H7 (cell line): ENCODE data around the gene FEM1B. TPM values are rescaled to one million over a fixed set of nuclear protein-coding genes. Genes with fewer than 3 reads are reported as not detected.

Experiments used
- DNase-seq: peaks from one replicate; pipeline ENCODE4 v3.0.0; 2012
- H3K27me3 ChIP-seq: 2 replicates; pipeline ENCODE4 v1.6.0; 2011; ENCODE audit warnings: mild to moderate bottlenecking, low read length; ENCODE audit not compliant: control insufficient read depth, insufficient read depth
- H3K36me3 ChIP-seq: replicated peaks from 2 replicates; pipeline ENCODE4 v1.5.1; 2011; ENCODE audit warnings: low read length; ENCODE audit not compliant: control insufficient read depth, insufficient read depth
- H3K4me3 ChIP-seq: 2 replicates; pipeline ENCODE4 v1.5.1; 2011; ENCODE audit warnings: low read depth, mild to moderate bottlenecking, control low read depth, low read length, moderate library complexity; ENCODE audit not compliant: insufficient read depth
- total RNA-seq: library from RNA; depleted of rRNA; stranded (reverse); fragments of >200 nt; shearing (Covaris generic); gene quantifications from 2 replicates; pipeline ENCODE4 v1.2.3, GENCODE V29; 2014

The FEM1B gene
- total RNA-seq, 1 experiment from 2014 or later, result 78.4 TPM

DNA sequence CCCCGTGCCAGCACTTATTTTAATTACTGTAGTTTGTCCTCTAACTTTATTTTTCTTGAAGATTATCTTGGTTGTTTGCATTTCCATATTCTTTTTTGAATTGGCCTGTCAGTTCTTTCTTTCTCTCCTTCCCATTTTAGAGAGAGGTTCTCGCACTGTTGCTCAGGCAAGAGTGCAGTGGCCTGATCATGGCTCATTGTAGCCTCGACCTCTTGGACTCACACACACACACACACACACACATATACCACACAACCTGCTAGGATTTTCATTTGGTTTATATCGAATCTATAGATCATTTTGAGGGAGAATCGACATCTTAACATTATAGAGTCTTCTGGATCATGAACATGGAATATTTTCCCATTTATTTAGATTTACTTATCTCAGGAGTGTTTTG lies 8.7 kb downstream of the FEM1B start:
- H3K27me3 ChIP-seq, result no peaks in the 10 kb centered on the region
- H3K4me3 ChIP-seq, result no peak overlapping the region
- H3K36me3 ChIP-seq, result peaks cover 15% of the 10 kb centered on the region
- no peak for DNase-seq

DNA sequence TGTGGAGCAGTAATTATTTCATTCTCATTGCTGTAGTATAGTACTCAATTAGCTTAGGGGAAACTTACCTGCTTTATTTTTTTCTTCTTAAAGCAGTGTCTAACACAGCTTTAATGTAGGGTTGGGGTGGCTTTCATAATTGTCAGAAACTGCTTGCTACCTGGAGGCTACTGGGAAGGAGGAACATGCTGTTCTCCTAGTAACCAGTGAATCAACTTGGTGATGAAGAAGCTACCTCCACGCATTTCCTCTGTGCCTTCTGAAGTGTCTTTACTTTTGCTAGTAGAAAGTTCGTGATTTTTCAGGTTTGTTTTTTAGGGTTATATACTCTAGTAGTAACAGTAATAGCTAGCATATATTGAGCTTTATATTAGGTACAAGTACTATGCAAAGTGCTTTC lies 11.5 kb downstream of the FEM1B start:
- no peak overlapping the region for H3K4me3 ChIP-seq

DNA sequence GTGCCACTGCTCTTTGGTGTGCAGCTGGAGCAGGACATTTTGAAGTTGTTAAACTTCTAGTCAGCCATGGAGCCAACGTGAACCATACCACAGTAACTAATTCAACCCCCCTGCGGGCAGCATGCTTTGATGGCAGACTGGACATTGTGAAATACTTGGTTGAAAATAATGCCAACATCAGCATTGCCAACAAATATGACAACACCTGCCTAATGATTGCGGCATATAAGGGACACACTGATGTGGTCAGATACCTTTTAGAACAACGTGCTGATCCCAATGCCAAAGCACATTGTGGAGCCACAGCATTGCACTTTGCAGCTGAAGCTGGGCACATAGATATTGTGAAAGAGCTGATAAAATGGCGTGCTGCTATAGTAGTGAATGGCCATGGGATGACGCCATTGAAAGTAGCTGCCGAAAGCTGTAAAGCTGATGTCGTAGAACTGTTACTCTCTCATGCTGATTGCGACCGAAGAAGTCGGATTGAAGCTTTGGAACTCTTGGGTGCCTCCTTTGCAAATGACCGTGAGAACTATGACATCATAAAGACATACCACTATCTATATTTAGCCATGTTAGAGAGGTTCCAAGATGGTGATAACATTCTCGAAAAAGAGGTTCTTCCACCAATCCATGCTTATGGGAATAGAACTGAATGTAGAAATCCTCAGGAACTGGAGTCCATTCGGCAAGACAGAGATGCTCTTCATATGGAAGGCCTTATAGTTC lies 12.2 kb downstream of the FEM1B start:
- no peak for DNase-seq
- Histone ChIP-seq H3K36me3 (peaks cover 11% of the 10 kb centered on the region), H3K4me3 (no peak overlapping the region), H3K27me3 (no peaks in the 10 kb centered on the region)

More for the DNA sequence above, 11.5 kb downstream of the FEM1B start:
- DNase-seq, result no peak
- peaks cover 15% of the 10 kb centered on the region for H3K36me3 ChIP-seq
- H3K27me3 ChIP-seq, result no peaks in the 10 kb centered on the region

DNA sequence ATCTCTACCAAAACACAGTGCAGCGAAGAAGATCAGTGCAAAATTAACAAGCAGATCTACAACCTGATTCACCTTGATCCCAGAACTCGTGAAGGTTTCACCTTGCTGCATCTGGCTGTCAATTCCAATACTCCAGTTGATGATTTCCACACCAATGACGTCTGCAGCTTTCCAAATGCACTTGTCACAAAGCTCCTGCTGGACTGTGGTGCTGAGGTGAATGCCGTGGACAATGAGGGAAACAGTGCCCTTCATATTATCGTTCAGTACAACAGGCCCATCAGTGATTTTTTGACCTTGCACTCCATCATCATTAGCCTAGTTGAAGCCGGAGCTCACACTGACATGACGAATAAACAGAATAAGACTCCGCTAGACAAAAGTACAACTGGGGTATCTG lies 13.2 kb downstream of the FEM1B start:
- Histone ChIP-seq H3K4me3 (no peak overlapping the region), H3K36me3 (peaks cover 10% of the 10 kb centered on the region)
- DNase-seq, result no peak

GRCh38 chr15:68292157-68292781 lies 14.7 kb downstream of the FEM1B start:
- DNase-seq, result no peak
- Histone ChIP-seq H3K27me3 (no peaks in the 10 kb centered on the region), H3K4me3 (no peak overlapping the region), H3K36me3 (peaks cover 10% of the 10 kb centered on the region)

More for the DNA sequence above, 13.2 kb downstream of the FEM1B start:
- no peaks in the 10 kb centered on the region for H3K27me3 ChIP-seq

DNA sequence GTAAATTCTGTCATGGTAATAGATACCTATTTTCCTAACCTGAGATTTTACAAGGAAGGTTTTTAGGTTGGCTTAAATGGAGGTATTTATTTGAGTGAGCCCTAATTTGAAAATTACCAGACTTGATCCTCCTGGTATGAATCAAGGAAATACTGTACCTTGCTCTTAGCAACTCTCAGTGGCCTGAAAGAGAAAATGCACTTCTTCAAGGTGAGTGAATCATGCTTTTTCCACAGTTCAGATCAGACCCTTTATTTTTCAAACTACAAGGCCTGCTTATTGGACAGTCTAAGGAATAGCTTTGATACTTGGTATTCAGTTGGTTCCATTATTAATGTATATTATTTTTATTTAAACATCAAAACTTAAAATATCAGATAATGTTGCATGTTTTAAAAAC lies 15.4 kb downstream of the FEM1B start:
- no peaks in the 10 kb centered on the region for H3K27me3 ChIP-seq
- DNase-seq, result no peak
- H3K4me3 ChIP-seq, result no peak overlapping the region
- H3K36me3 ChIP-seq, result peaks cover 10% of the 10 kb centered on the region

GRCh38 chr15:68295014-68295805 lies 17.7 kb downstream of the FEM1B start:
- no peak for DNase-seq
- Histone ChIP-seq H3K4me3 (no peak overlapping the region), H3K27me3 (no peaks in the 10 kb centered on the region), H3K36me3 (peaks cover 5% of the 10 kb centered on the region)

DNA sequence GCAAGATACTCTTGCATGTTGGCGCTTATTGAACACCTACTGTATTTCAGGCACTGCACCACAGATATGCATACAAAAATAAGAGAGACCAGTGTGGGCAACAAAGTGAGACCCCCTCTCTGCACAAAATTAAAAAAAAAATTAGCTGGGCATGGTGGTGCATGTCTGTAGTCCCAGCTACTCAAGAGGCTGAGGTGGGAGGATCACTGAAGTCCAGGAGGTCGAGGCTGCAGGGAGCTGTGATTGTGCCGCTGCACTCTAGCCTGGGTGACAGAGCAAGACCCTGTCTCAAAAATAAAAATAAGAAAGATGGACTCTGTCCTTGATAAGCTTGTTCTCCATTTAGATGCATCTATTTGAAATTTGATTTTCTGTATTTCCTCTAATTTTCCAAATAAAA lies 20.8 kb downstream of the FEM1B start:
- DNase-seq, result no peak
- Histone ChIP-seq H3K36me3 (no peaks in the 10 kb centered on the region; the same call in 1 of the 2 replicates), H3K27me3 (no peaks in the 10 kb centered on the region)

DNA sequence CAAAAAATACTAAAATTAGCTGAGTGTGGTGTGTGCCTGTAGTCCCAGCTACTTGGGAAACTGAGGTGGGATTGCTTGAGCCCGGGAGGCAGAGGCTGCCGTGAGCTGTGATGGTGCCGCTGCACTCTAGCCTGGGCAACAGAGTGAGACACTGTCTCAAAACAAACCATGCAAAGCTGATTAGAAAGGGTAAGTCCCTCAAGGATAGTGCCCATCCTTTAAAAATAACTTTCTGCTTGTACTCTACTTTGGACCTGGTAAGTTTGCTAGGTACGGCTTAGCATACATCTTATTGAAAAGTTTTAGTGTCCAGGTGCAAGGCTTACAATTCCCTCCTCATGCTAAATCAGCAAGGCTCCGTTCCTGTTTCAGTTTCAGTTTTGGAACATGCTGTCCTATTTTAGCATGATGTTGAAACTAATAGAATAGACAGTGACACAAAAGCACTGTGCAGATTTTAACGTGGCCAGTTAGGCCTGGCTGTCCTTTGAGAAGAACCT lies 21.4 kb downstream of the FEM1B start:
- no peak overlapping the region for H3K4me3 ChIP-seq
- DNase-seq, result no peak

More for the DNA sequence above, 20.8 kb downstream of the FEM1B start:
- no peak overlapping the region for H3K4me3 ChIP-seq

DNA sequence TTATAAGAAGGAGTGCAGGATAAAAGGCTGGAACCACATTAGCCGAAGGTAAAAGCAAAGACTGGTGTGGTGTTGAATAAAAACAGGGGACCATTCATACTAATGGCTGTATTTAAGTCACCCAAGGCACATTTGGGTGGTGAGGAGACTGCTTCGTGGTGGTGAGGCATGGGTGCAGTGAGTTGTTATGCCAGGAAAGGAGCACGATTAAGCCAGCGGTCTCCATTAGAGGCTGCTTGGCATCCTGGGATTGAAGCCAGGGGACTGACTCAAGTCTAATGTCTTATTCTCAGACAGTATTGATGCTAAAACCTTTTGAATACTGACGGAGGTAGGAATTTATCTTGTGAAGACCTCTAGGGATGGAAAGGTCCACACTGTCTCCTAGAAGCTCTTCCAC lies 21.9 kb downstream of the FEM1B start:
- no peak for DNase-seq
- no peak overlapping the region for H3K4me3 ChIP-seq
- no peaks in the 10 kb centered on the region for H3K27me3 ChIP-seq
- no peaks in the 10 kb centered on the region; the same call in 1 of the 2 replicates for H3K36me3 ChIP-seq

More for the DNA sequence above, 21.4 kb downstream of the FEM1B start:
- Histone ChIP-seq H3K36me3 (no peaks in the 10 kb centered on the region; the same call in 1 of the 2 replicates), H3K27me3 (no peaks in the 10 kb centered on the region)

DNA sequence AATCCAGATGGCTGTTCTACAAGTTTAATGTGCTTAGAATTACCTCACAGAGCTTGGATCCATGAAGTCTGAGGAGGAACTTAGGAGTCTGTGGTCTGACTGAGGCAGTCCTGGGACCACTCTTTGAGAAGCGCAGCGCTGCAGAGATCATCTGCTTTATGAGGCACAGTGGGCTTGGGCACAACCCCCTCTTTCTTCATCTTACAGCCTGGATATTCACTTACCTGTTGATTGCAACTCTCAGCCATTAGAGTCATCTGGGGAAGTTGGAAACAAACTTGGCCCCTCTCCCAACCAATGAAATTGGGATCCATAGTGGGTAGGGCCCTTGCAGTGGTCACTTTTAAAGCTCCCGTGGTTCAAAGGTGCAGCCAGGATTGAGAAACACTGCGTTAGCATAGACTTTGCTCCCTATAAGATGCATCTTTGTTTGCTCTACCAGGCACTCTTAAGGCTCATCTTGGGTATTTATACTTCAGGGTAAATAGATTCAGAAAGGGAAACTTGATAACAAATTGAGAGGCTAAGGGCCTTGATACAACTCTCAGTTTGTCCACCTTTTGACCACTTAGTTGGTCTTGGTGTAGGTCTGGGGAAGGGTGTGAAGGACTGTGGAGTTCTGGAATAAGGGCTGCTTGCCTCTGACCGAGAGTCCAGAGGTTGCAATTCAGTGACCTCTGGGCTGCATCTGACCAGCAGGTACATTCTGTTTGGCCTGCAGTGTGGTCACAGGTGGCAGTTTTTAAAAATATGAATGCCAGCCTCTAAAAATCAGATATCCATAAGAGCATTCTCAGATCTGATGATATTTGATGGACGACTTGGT lies 22.8 kb downstream of the FEM1B start:
- Histone ChIP-seq H3K36me3 (no peaks in the 10 kb centered on the region; the same call in 1 of the 2 replicates), H3K4me3 (no peak overlapping the region), H3K27me3 (no peaks in the 10 kb centered on the region)
- DNase-seq, result no peak

DNA sequence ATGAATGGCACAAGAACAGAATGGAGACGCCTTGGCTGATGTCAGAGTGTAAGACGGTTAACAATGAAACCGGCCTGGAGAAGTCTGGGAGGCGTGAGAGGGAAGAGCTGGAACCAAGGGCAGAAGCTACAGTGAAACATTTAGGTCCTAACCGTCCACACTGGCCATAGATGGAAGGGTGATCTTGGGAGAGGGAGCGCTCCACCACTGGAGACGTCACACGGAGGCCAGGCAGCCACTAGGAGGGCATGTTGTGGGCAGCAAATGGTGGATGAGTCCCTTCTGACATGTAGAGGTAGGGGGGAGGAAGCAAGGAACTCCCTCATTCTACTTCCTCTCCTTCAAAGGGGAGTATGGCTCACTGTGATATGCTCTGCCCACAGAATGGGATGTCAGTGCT lies 23.8 kb downstream of the FEM1B start:
- H3K27me3 ChIP-seq, result no peaks in the 10 kb centered on the region
- H3K4me3 ChIP-seq, result no peak overlapping the region
- no peaks in the 10 kb centered on the region; the same call in 1 of the 2 replicates for H3K36me3 ChIP-seq
- DNase-seq, result no peak

- Histone ChIP-seq H3K4me3 (no peak overlapping the region), H3K27me3 (no peaks in the 10 kb centered on the region), H3K36me3 (no peaks in the 10 kb centered on the region; the same call in 1 of the 2 replicates)
- DNase-seq, result no peak
Observed at GRCh38 chr15:68302729-68303128, 25.2 kb downstream of the FEM1B start.

DNA sequence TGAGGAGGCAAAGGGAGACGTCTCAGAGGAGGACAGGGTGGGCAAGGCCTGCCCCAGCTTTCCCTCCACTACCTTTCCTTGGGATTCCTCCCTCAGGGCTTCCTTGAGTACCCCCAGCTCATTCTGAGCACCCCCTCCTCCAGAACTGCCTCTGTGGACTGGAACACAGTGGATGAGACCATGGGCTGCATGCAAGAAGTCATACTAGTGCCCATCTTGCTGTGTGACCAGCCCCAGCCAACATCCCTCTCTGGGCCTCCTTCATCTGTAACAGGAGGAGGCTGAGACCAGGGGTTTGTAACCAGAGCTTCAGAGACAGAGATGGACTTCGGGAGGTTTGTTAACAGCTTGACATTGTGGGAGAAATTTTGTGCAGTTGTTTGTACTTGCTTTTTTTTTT lies 25.6 kb downstream of the FEM1B start:
- H3K4me3 ChIP-seq, result no peak overlapping the region
- DNase-seq, result no peak

More for the DNA sequence above, 25.6 kb downstream of the FEM1B start:
- no peaks in the 10 kb centered on the region for H3K27me3 ChIP-seq
- no peaks in the 10 kb centered on the region; the same call in 1 of the 2 replicates for H3K36me3 ChIP-seq
